Mesendoderm (in vitro differentiated cells): ENCODE results near the gene KCNK13.

Source experiments
- DNase-seq: peaks from one replicate; pipeline ENCODE4 v3.0.0; 2013
- H2AK5ac ChIP-seq: 2 replicates; pipeline ENCODE4 v1.6.1; 2013; ENCODE audit warnings: low read length, inconsistent platforms
- H2BK120ac ChIP-seq: 2 replicates; pipeline ENCODE4 v1.6.1; 2013; ENCODE audit warnings: low read depth, mild to moderate bottlenecking, low read length, moderate library complexity, mixed read lengths
- H2BK15ac ChIP-seq: replicated peaks from 2 replicates; pipeline ENCODE4 v1.6.1; 2013; ENCODE audit warnings: low read depth, mild to moderate bottlenecking, moderate library complexity
- H2BK5ac ChIP-seq: 2 replicates; pipeline ENCODE4 v1.6.1; 2013; ENCODE audit warnings: low read length, inconsistent platforms
- H3K18ac ChIP-seq: 2 replicates; pipeline ENCODE4 v1.6.1; 2013; ENCODE audit warnings: mild to moderate bottlenecking, low read length, mixed read lengths
- H3K23ac ChIP-seq: one replicate; pipeline ENCODE4 v1.6.1; 2013; ENCODE audit warnings: low read length
- H3K27ac ChIP-seq: 2 replicates; pipeline ENCODE4 v1.5.1; 2013; ENCODE audit warnings: low read depth, mild to moderate bottlenecking, inconsistent platforms, low read length, moderate library complexity
- H3K27me3 ChIP-seq: 2 replicates; pipeline ENCODE4 v1.6.1; 2013; ENCODE audit warnings: low read length, control low read depth, mild to moderate bottlenecking, inconsistent platforms; ENCODE audit not compliant: insufficient read depth, poor library complexity
- H3K36me3 ChIP-seq: 2 replicates; pipeline ENCODE4 v1.6.1; 2013; ENCODE audit warnings: low read length, inconsistent platforms; ENCODE audit not compliant: control insufficient read depth, insufficient read depth
- H3K4ac ChIP-seq: one replicate; pipeline ENCODE4 v1.6.1; 2013; ENCODE audit warnings: low read depth, mild to moderate bottlenecking, low read length, moderate library complexity
- H3K4me1 ChIP-seq: 2 replicates; pipeline ENCODE4 v1.6.1; 2013; ENCODE audit warnings: low read depth, low read length, inconsistent platforms; ENCODE audit not compliant: control insufficient read depth
- H3K4me2 ChIP-seq: 2 replicates; pipeline ENCODE4 v1.6.1; 2013; ENCODE audit warnings: low read length
- H3K4me3 ChIP-seq: 2 replicates; pipeline ENCODE4 v1.5.1; 2013; ENCODE audit warnings: mild to moderate bottlenecking, low read length
- H3K56ac ChIP-seq: one replicate; pipeline ENCODE4 v1.6.1; 2013; ENCODE audit warnings: low read length
- H3K79me1 ChIP-seq: 2 replicates; pipeline ENCODE4 v1.6.1; 2013; ENCODE audit warnings: low read length, inconsistent platforms
- H3K79me2 ChIP-seq: 2 replicates; pipeline ENCODE4 v1.6.1; 2013; ENCODE audit warnings: mild to moderate bottlenecking, low read length; ENCODE audit not compliant: control insufficient read depth, insufficient read depth
- H3K9ac ChIP-seq: 2 replicates; pipeline ENCODE4 v1.6.1; 2013; ENCODE audit warnings: low read length, inconsistent platforms
- H4K5ac ChIP-seq: one replicate; pipeline ENCODE4 v1.6.1; 2013; ENCODE audit warnings: low read length
- H4K8ac ChIP-seq: one replicate; pipeline ENCODE4 v1.6.1; 2013; ENCODE audit warnings: low read depth, mild to moderate bottlenecking, control low read depth, low read length, moderate library complexity
- WGBS: extraction: QIAGEN DNeasy Blood & Tissue Kit; methylation state at CpG from one replicate; pipeline ENCODE4 v1.1.7; 2013; ENCODE audit warnings: low lambda C conversion rate, missing lambda C conversion rate; ENCODE audit not compliant: insufficient coverage; ENCODE audit errors: extremely low coverage; 5-methylcytosine and 5-hydroxymethylcytosine counted together

Gene KCNK13

GRCh38 chr14:90062127-90062794, 467 bp downstream of the KCNK13 start:
- H3K36me3 ChIP-seq: no peaks in the 10 kb centered on the region

GRCh38 chr14:90062822-90063539, 1.2 kb downstream of the KCNK13 start:
- no peak overlapping the region for H2BK15ac ChIP-seq
- no peaks in the 10 kb centered on the region for H3K79me1 ChIP-seq
- no peak overlapping the region for H3K23ac ChIP-seq
- no peak overlapping the region for H4K8ac ChIP-seq
- peak; percentile 14 for DNase-seq
- no peaks in the 10 kb centered on the region for H3K36me3 ChIP-seq
- peak overlapping the region; percentile 87 for H3K4me2 ChIP-seq
- H3K79me2 ChIP-seq: no peaks in the 10 kb centered on the region
- peaks cover 3% of the 10 kb centered on the region for H3K27me3 ChIP-seq
- H2AK5ac ChIP-seq: no peak overlapping the region
- H3K27ac ChIP-seq: no peak overlapping the region
- H4K5ac ChIP-seq: no peak overlapping the region
- H3K4me1 ChIP-seq: no peaks in the 10 kb centered on the region
- no peak overlapping the region for H3K18ac ChIP-seq
- WGBS: no CpG with 5 or more reads among the region's 11 CpGs
- H2BK120ac ChIP-seq: no peak overlapping the region
- H3K9ac ChIP-seq: peak overlapping the region; percentile 68
- H3K4me3 ChIP-seq: peak overlapping the region; percentile 39
- H2BK5ac ChIP-seq: no peak overlapping the region
- no peak overlapping the region for H3K4ac ChIP-seq
- H3K56ac ChIP-seq: no peak overlapping the region

More at GRCh38 chr14:90062127-90062794, 467 bp downstream of the KCNK13 start:
- Histone ChIP-seq H2BK5ac (no peak overlapping the region), H3K23ac (peak overlapping the region; percentile 53), H2BK15ac (no peak overlapping the region), H3K79me2 (no peaks in the 10 kb centered on the region), H2AK5ac (no peak overlapping the region), H3K4me3 (peak overlapping the region; percentile 39), H2BK120ac (no peak overlapping the region), H3K27ac (no peak overlapping the region), H3K4me1 (no peaks in the 10 kb centered on the region), H3K56ac (peak overlapping the region; percentile 84), H3K18ac (peak overlapping the region; percentile 23), H3K79me1 (no peaks in the 10 kb centered on the region), H3K9ac (peak overlapping the region; percentile 68), H4K5ac (no peak overlapping the region), H3K4me2 (peak overlapping the region; percentile 87), H3K4ac (no peak overlapping the region), H3K27me3 (peaks cover 3% of the 10 kb centered on the region), H4K8ac (no peak overlapping the region)
- no CpG with 5 or more reads among the region's 63 CpGs for WGBS
- peak; percentile 49 for DNase-seq

- Histone ChIP-seq H3K79me1 (no peaks in the 10 kb centered on the region), H3K9ac (no peak overlapping the region), H2BK15ac (no peak overlapping the region), H2BK5ac (no peak overlapping the region), H4K8ac (no peak overlapping the region), H3K4me1 (no peaks in the 10 kb centered on the region), H3K36me3 (no peaks in the 10 kb centered on the region), H3K4me3 (no peak overlapping the region), H3K79me2 (no peaks in the 10 kb centered on the region), H3K23ac (no peak overlapping the region), H3K18ac (no peak overlapping the region), H3K27ac (no peak overlapping the region), H2BK120ac (no peak overlapping the region), H3K4ac (no peak overlapping the region), H3K27me3 (peaks cover 2% of the 10 kb centered on the region), H3K4me2 (no peak overlapping the region), H3K56ac (no peak overlapping the region), H2AK5ac (no peak overlapping the region), H4K5ac (no peak overlapping the region)
- no CpG with 5 or more reads among the region's 6 CpGs for WGBS
- no peak for DNase-seq
These were observed 10.6 kb downstream of the KCNK13 start for GRCh38 chr14:90072350-90072749.

- H4K5ac ChIP-seq: no peak overlapping the region
- no peak for DNase-seq
- H3K23ac ChIP-seq: no peak overlapping the region
- no peaks in the 10 kb centered on the region for H3K4me1 ChIP-seq
- no peak overlapping the region for H3K4me2 ChIP-seq
- no peaks in the 10 kb centered on the region for H3K79me2 ChIP-seq
- no CpG with 5 or more reads among the region's 2 CpGs for WGBS
- no peak overlapping the region for H3K56ac ChIP-seq
- H3K27me3 ChIP-seq: no peaks in the 10 kb centered on the region
- H3K79me1 ChIP-seq: no peaks in the 10 kb centered on the region
- no peak overlapping the region for H3K18ac ChIP-seq
- H3K9ac ChIP-seq: no peak overlapping the region
- H2BK120ac ChIP-seq: no peak overlapping the region
- no peak overlapping the region for H2BK5ac ChIP-seq
- no peak overlapping the region for H2AK5ac ChIP-seq
- H4K8ac ChIP-seq: no peak overlapping the region
- H3K27ac ChIP-seq: no peak overlapping the region
- no peak overlapping the region for H3K4me3 ChIP-seq
- no peaks in the 10 kb centered on the region for H3K36me3 ChIP-seq
- H2BK15ac ChIP-seq: no peak overlapping the region
- H3K4ac ChIP-seq: no peak overlapping the region
These were observed 17.8 kb downstream of the KCNK13 start for GRCh38 chr14:90079576-90079975.

- Histone ChIP-seq H3K4me2 (no peak overlapping the region), H2BK15ac (no peak overlapping the region), H3K56ac (no peak overlapping the region), H3K4me1 (peaks cover 3% of the 10 kb centered on the region), H4K8ac (no peak overlapping the region), H3K23ac (no peak overlapping the region), H3K36me3 (no peaks in the 10 kb centered on the region), H2BK5ac (no peak overlapping the region), H2AK5ac (no peak overlapping the region), H3K79me2 (no peaks in the 10 kb centered on the region), H3K4ac (no peak overlapping the region), H3K79me1 (no peaks in the 10 kb centered on the region), H4K5ac (no peak overlapping the region), H3K9ac (no peak overlapping the region), H2BK120ac (no peak overlapping the region), H3K27ac (no peak overlapping the region), H3K4me3 (no peak overlapping the region), H3K18ac (no peak overlapping the region), H3K27me3 (no peaks in the 10 kb centered on the region)
- WGBS: no CpG with 5 or more reads among the region's 6 CpGs
- no peak for DNase-seq
These were observed 25.6 kb downstream of the KCNK13 start for GRCh38 chr14:90087433-90087832.
